NCI-H524 treated with DMSO at 0.1 percent for 48 hours (cell line): Measurements from ENCODE around the gene RAD9A.

ENCODE experiments used
- DNase-seq: peaks from one replicate; lab custom pipeline; 2025; lab: John Stamatoyannopoulos, UW

The RAD9A gene

DNA sequence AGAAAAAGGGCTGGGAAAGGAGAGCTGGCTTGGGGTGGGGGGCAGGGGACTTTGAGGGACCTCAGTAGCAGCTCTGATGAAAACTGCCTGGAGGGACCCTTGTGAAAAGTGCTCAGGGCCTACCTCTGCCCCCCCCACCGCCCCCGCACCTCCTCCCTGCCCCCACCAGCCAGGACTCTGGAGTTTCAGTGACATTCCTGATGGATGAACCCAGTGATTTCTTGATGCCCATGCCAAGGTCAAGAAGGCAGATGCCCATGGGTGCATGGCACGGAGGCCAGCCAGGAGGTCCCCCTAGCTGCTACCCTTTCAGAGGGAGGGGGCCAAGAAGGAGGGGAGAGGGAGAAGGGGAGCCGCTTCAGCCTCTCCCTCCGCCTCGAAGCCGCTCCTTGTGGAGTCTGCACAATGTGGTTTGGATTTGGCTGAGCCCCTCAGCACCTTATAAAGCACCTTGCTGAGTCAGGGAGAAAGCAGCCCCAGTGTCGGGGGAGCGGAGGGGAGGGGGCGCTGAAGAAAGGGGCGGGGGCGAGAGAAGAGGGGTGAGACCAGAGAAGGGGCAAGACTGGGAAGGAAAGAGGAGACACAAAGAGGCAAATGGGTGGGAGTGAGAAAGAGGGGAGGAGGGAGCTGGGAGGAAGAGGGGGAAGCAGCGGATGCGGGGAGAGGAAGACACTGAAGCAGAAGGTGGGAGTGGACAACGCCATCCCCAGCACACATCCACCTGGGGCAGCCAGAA is 16.3 kb upstream of the RAD9A start:
- DNase-seq = no peak

DNA sequence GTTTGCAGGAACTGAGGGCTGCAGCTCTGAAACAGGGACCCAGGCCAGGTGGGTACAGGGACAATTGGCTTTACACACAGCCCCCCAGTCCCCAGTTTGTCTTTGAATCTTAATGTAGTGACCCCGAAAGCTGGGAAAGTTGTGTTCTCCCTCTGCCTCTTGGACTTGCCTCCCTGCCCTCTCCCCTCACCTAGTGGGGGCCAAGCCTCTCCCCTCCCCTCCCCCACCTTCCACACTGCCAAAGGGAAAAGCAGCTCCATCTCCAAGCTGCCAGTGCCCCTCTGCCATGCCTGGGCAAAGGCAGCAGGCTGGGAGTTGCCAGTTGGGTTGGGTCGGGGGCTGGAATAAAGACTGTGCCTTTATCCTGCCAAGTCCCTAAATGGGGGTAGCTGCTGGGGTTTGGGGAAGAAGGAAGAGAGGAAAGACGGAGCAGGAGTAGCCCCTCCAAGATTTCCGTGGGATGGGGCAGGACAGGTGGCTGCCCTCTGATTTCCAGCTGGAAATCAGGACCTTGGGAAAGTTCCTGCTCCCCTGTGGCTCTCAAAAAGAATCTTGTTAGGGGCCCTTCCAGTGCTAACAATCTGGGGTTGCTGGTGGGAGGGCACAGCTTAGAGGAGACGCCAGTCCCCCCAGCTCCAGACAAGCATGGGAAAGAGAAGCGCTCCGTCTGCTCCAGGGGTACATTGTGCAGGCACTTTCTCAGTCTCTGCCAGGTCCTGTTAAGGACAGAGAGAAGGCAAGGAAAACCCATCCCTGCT is 15.5 kb upstream of the RAD9A start:
- DNase-seq = no peak

DNA sequence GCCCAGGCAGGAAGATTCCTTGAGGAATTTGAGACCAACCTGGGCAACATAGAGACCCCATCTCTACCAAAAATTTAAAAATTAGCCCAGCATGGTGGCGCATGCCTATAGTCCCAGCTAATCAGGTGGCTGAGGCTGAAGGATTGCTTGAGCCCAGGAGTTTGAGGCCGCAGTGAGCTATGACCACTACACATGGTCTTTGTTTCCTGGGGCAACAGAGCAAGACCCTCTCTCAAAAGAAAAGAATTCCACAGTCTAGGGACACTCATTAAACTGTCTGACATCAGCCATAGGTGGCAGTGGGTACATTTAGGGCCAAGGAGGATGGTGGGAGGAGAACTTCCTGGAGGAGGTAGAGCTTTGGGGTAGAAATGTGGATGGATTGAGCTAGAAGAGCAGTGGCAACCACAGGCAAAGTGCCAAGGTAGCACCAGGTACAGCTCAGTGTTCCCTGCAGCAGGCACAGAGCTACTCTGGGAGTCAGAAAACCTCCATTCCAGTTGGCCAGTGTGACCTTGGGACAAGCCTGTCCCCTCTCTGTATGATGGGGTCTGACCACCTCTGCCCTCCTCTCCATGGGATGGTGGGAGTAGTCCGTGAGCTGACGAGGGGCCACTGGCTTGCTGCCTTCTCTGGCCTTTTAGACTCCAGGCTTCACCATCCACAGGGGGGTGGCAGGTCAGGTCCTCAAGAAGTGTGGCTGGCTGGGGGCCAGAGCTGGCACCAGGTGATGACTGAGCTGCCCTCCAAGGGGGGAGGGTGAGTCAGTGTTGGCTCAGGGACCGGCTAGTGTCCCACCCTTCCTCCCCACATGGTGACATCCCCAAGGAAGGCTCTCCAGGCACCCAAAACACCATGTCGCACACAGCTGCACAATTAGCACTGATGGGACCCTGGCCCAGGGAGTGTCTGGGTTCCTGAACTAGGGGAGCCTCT is 14.6 kb upstream of the RAD9A start:
- DNase-seq = no peak

DNA sequence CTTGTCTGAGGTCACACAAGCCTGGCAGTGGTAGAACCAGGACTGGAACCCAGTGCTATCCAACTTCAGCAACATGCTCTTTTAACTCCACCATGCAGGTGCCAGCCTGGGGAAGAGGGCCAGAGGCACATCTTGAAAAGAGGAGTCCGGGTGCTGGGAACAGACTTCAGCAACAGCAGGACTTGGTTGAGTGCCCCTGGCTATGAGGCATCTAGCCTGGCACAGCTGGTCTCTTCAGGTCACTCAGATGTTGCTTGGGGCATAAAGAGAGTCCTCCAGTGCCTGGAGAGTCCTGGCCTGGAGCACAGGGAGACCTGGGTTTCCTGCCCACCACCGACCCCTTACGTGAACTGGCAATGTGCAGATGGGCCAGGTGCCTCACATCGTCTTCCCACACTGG is 13.2 kb upstream of the RAD9A start:
- DNase-seq = no peak

DNA sequence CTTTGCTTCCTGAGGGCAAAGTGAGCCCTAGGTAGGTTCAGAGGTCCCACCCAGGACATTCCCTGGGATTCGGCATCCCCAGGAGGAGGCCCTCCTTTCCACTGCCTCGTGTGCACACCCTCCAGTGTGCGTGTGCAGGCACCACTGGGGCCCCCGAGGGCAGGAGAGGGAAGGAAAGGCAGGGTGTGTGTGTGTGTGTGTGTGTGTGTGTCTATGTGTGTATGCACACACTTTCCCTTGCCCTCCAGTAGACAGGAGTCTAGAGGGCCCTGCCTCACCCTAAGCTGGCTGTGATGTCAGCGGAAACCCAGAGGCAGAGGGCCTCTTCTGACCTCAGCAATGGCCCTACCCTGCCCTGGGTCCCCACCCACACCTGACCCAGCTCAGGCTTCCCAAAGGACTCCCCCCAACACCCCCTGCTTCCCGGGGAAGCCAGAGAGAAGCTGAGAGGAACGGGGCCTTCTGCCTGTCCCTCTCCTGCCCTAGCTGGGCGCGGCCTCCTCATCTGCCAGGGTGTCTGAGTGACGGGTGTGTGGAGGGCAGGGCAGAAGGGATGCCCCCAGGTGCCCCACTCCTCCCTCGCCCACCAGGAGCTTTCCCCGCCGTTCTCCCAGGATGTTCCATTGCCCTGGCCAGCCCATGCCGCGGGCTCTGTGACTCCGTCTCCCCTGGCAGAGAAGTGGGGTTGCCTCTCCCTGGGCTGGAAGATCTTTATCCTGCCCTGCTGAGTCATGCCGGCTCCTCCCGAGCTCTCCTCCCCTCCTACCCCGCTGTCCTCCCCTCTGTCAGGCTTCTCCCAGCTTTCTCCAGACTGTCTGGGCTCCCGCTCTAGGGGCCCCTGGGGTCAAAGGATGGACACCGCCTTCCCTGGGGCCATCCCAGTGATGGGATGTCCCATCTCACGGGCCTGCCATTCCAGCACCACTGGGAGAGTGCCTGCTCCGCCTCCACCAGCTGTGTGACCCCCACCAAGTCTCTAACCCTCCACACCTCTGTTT is 12.4 kb upstream of the RAD9A start:
- DNase-seq = no peak

DNA sequence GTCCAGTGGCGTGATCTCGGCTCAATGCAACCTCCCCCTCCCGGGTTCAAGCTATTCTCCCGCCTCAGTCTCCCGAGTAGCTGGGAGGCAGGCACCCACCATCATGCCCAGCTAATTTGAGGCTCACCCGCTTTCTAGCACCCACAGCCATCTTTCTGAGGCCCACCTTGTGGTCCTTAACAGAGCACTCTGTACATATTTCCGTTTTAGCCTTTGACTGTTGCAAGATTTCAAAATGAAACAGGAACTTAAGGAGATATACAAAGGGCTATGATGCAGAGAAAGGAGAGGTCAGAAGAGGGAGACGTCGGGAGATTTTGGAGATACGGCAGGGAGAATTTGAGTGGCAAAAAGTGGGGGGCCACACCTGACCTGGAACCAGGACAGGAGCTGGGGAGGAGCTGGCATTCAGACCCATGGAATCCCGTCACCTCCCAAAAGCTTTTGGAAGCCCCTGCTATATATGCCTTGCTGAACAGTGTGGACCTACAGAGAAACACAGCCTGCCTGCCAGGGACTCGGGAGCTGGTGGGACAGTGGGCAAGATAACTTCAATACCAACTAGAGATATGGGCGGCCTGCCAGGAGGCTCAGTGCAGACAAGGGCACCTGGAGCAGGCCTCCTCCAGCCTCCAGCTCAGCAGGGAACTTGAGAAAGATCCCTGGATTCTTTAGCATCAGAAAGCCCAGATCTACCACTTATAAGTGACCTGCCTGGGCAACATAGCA is 10.4 kb upstream of the RAD9A start:
- DNase-seq = no peak

DNA sequence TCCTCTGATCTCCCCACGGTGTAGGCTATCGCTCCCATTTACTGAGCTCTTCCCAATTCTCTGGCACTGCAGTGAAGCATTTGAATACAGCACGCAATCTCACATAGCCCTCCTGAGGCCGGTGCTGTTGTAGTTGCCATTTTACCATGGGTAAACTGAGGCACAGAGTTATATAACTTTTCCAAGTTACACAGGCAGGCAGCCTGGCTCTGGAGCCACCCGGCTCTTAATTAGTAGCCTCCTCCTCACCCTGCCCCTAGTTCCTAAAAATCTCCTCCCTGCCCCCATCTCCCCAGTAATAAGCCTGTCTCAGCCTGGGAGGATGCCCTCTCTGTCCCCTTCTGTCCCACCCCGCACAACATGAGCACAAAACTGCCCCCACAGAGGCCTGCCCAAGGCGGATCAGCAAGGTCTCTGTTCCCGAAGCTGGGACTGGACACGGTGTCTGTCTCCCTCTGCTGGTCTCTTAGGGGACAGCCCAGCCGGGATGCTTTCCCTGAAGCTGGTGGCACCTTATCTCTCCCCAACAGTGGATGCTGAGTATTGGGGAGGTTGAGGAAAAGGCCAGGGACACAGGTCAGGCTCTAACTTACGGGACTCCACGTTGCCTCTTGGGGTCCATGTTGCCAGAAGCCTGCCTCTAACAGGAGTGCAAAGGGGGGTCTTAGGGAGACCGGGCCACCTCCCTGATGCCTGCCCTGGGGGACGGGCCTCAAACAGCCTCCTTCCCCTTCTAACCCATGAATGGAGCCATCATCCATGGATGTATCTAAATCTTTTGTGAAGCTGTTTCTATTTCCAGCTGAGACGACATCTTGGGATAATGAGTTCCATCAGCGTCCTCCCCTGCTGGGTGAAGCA is 9.3 kb upstream of the RAD9A start:
- DNase-seq = no peak

DNA sequence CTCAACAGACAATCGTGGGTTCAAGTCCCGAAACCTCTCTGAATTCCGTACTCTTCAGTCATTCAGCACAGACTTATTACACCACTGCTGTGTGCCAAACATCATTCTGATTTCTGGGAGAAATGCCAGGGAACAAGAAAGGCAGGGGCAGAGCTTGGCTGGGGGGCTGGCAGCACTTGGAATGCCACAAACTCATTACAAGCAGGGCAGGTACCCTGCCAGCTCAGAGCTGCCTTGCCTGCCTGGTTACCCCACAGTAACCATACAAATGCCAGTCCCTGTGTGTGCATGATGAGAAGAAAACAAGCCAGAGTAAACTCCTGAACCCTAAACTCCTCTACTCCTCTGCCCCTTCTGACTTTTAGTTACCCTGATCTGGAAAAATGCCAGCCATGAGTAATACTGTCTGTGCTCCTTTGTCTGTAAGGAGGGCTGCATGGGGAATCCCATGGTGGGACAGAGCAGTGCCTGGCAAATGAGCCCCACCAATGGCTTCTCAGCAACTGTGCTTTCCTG is 6.9 kb upstream of the RAD9A start:
- DNase-seq = no peak

DNA sequence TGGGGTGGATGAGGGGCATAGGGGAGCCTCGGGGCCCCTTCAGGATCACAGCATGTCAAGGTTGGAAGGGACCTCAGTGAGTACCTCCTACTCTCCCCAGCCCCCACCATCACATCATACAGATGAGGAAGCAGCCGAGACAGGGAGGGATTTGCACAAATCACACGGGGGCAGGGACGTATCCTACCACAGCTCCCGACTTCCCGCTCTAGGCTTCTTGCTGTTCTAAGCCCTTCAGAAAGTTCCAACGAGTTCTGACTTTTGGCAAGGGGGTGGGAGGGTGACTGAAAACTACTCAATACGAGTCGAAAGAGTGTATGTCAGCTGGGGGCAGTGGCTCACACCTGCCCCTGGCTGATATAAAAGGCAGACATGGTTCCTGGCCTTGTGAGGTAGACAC is 4.7 kb upstream of the RAD9A start:
- no peak for DNase-seq

DNA sequence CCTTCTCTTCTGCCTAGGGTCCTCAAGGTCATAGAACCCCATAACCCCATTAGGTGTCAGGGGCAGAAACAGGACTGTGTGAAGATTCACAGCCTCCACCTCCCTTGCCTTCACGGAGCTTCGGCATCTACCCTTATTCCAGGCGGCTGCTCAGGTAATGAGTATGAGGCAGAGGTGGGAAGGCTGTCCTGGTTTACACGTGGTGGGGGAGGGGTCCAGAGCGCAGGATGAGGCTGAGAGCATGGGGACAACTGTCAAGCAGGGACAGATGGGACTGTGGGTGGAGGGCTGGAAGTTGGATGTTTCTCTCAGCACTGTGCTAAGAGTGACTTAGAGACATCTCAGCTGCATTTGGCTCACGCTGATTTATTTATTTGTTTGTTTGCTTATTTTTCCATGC is 4.3 kb upstream of the RAD9A start:
- no peak for DNase-seq

DNA sequence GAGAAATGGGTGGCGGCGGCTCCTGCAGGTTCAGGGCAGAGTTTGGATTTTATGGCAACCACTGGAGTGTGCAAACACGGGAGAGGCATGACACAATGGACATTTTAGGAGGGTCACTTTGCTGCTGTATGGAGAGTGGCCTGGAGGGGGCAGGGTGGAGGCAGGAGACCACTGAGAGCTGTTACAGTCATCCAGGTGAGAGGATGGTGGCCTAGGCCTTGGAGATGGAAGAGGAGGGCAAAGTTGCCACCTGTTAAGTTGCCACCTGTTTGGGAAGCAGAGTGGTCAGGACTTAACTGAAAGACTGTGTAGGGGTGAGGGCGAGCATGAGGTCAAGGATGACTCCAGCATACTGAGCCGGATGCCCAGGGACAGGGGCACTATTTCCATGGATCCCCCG is 2.3 kb upstream of the RAD9A start:
- no peak for DNase-seq

DNA sequence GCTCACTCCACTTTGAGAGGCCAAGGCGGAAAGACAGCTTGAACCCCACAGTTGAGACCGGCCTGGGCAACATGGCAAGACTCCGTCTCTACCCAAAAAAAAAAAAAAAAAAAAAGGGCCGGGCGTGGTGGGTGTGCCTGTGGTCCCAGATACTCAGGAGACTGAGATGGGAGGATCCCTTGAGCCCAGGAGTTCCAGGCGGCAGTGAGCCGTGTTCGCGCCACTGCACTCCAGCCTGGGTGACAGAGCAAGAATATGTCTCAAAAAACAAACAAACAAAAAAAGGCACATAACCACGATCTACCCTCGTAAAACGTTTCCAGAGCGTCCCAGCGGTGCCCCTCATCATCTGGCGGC is 861 bp upstream of the RAD9A start:
- no peak for DNase-seq

DNA sequence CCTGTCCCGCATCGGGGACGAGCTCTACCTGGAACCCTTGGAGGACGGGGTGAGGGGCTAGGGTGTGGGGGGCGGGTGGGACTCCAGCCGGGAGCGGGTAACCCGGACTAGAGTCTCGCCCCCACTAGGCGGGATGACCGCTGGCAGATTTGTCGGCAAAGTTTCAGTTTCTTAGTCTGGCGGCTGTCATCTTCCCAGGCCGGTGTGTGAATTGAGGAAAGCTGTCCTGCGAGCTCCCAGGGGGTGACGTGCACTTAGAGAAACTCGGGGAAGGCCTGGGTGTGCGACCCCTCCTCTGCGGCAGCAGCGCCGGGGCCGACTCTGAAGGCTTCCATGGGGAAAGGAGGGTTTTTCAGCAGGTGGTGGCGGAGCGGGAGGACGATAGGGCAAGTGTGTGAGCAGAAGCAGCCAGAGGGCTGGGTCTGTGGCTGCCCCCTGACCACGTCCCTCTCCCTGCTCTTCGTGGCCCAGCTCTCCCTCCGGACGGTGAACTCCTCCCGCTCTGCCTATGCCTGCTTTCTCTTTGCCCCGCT is 463 bp downstream of the RAD9A start:
- no peak for DNase-seq

DNA sequence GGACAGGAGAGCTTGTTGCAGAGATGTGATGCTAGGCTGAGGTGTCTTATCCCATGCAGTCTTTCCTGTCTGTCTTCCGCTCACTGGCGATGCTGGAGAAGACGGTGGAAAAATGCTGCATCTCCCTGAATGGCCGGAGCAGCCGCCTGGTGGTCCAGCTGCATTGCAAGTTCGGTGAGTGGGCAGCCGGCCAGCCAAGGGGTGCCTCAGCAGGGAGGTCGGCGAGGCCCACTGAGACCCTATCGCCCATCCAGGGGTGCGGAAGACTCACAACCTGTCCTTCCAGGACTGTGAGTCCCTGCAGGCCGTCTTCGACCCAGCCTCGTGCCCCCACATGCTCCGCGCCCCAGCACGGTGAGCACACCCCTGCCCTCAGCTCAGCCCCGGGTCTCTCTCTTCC is 1.7 kb downstream of the RAD9A start:
- no peak for DNase-seq

DNA sequence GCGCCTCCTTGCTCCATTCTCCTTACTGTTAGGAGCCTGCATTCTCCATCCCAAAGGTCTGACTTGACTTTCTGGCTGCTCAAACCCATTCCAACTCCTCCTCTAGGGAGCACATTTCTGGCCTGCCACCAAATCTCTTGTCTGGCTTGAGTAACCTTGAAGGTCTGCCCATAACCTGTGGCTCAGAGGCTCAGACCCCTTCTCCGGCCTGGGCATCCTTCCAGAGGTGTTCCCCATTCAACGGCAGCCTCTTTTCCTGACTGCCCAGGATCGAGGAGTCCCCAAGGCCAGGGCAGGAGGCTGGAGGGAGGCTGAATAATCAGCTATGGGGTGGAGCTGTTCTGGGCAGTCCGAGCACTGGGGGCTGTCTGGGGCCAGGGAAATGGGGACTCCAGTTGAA is 2.2 kb downstream of the RAD9A start:
- no peak for DNase-seq

DNA sequence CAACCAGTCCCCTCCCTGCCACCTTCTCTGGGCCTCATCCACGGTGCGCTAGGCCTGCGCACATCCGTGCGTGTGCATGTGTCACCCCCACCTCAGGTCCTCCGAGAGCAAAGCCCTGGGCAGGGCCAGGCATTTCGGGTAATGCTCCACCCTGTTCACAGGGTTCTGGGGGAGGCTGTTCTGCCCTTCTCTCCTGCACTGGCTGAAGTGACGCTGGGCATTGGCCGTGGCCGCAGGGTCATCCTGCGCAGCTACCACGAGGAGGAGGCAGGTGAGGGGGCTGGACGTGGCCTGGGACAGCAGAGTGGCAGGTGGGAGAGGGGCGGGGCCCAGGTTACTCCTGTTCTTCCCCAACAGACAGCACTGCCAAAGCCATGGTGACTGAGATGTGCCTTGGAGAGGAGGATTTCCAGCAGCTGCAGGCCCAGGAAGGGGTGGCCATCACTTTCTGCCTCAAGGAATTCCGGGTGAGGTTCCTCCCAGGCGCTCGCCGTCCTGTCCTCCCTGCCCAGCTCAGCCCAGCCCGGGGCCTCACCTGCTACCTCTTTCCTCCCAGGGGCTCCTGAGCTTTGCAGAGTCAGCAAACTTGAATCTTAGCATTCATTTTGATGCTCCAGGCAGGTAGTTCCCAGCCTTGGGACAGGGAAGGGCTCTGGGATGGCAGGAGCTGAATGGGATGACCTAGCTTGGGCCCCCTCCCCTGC is 3.9 kb downstream of the RAD9A start:
- no peak for DNase-seq

DNA sequence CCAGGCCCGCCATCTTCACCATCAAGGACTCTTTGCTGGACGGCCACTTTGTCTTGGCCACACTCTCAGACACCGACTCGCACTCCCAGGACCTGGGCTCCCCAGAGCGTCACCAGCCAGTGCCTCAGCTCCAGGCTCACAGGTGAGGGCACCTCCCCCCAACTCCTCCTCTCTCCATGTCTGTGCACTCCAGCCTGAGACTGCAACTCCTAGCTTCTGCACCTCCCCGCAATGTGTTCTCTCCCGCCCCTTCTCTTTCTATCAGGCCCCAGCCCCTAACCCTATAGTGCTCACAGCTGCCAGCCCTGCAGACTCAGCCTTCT is 4.4 kb downstream of the RAD9A start:
- DNase-seq = no peak

DNA sequence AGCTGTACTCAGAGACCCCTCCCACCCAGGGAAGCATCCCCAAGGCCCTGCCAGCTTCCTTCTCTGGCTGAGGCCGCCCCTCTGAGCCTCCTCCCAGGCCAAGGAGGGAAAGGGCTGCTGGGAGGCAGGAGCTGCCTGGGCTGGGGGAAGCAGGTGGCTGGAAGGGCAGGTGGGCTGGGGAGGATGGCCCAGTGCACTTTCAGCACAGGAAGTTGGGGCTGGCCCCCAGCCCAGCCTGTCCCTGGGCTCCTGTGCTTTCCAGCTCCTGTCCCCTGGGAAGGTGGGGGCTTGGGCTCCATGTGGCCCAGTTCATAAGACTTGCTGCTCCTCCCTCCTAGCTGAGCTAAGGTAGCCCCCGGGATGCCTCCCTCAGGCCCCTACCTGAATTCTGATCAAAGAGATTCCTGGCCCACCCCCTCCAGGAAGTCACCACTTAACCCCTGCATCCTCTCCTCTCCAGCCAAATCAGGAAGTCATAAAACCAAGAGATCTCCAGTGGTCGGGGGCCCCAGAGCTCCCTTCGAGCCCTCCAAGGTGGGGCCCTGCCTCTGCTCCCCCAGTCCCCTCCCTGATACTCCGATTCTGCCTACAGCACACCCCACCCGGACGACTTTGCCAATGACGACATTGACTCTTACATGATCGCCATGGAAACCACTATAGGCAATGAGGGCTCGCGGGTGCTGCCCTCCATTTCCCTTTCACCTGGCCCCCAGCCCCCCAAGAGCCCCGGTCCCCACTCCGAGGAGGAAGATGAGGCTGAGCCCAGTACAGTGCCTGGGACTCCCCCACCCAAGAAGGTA is 5.0 kb downstream of the RAD9A start:
- no peak for DNase-seq
